K562 (cell line): Measurements from ENCODE around the gene MFAP2. TPM values are rescaled to one million over a fixed set of nuclear protein-coding genes. Genes with fewer than 3 reads are reported as not detected.
A peak's percentile ranks its signal among the peaks of the same experiment; 100 is the strongest.

Experiments
- C11orf30 ChIP-seq: fragments of 450-650 bp; IDR thresholded peaks from 2 replicates; pipeline ENCODE4 v1.6.1; 2016; ENCODE audit warnings: low read depth, mild to moderate bottlenecking
- CEBPB ChIP-seq: fragments of 450-650 bp; IDR thresholded peaks from 2 replicates; pipeline ENCODE4 v1.6.1; 2016; ENCODE audit warnings: missing genetic modification characterization, missing compliant biosample characterization
- CEBPZ ChIP-seq: fragments of 150-350 bp; IDR thresholded peaks from 2 replicates; pipeline ENCODE4 v1.6.1; 2014; ENCODE audit warnings: low read depth, mild to moderate bottlenecking, low read length, borderline replicate concordance
- CHD4 ChIP-seq: fragments of 200-600 bp; sonication (generic); IDR thresholded peaks from 3 replicates; pipeline ENCODE4 v1.6.1; 2012; ENCODE audit warnings: low read depth, mild to moderate bottlenecking, mixed read lengths, low read length, inconsistent platforms; ENCODE audit not compliant: insufficient read depth, insufficient replicate concordance, poor library complexity, severe bottlenecking
- CREB1 ChIP-seq, 2 experiments: sonication (generic) in 1 of 2; formaldehyde crosslinking in 1 of 2; IDR thresholded peaks; 2 replicates each; pipeline versions ENCODE4 v1.6.1 to v1.8.0; 2012 to 2022; ENCODE audit warnings: inconsistent platforms in 1 of 2, mild to moderate bottlenecking in 1 of 2, missing genetic modification reagents in 1 of 2, moderate library complexity in 1 of 2
- CREB3L1 ChIP-seq: fragments of 450-650 bp; IDR thresholded peaks from 2 replicates; pipeline ENCODE4 v1.6.1; 2014; ENCODE audit warnings: low read depth, mild to moderate bottlenecking, moderate library complexity, borderline replicate concordance
- HDAC2 ChIP-seq: fragments of 450-650 bp; IDR thresholded peaks from 2 replicates; pipeline ENCODE4 v1.6.1; 2016; ENCODE audit warnings: mild to moderate bottlenecking
- HDGF ChIP-seq: fragments of 450-650 bp; IDR thresholded peaks from 2 replicates; pipeline ENCODE4 v1.6.1; 2016
- HMG20B ChIP-seq: fragments of 250-450 bp; sonication (Bioruptor Pico); IDR thresholded peaks from 2 replicates; pipeline ENCODE4 v1.5.0; 2021; ENCODE audit warnings: mild to moderate bottlenecking
- HNRNPUL1 ChIP-seq: fragments of 200-400 bp; formaldehyde crosslinking; IDR thresholded peaks from 2 replicates; pipeline ENCODE4 v1.6.1; 2017; ENCODE audit warnings: low read length
- HOMEZ ChIP-seq: fragments of 250-450 bp; sonication (Bioruptor Pico); IDR thresholded peaks from 2 replicates; pipeline ENCODE4 v1.4.0; 2020; ENCODE audit warnings: mild to moderate bottlenecking, moderate library complexity
- KDM1A ChIP-seq, 2 experiments: fragments of 450-650 bp; IDR thresholded peaks; 2 replicates each; pipeline ENCODE4 v1.6.1; 2016; ENCODE audit warnings: mild to moderate bottlenecking in 2 of 2
- MIER1 ChIP-seq: fragments of 450-650 bp; IDR thresholded peaks from 2 replicates; pipeline ENCODE4 v1.6.1; 2016; ENCODE audit warnings: antibody characterized with exemption, mild to moderate bottlenecking, low read depth
- RAD21 ChIP-seq, 2 experiments: fragments of 250-450 bp in 1 of 2; fragments of 450-650 bp in 1 of 2; sonication (Bioruptor Pico) in 1 of 2; formaldehyde crosslinking in 1 of 2; IDR thresholded peaks in 1 of 2; conservative IDR thresholded peaks in 1 of 2; 2 replicates each; pipeline versions ENCODE4 v1.4.0 to v1.8.0; 2020 to 2022; ENCODE audit warnings: mild to moderate bottlenecking in 2 of 2, moderate library complexity in 1 of 2
- RBM17 ChIP-seq: fragments of 200-400 bp; formaldehyde crosslinking; IDR thresholded peaks from 2 replicates; pipeline ENCODE4 v1.6.1; 2017; ENCODE audit warnings: low read depth, mild to moderate bottlenecking, low read length, borderline replicate concordance
- SOX6 ChIP-seq: fragments of 450-650 bp; IDR thresholded peaks from 2 replicates; pipeline ENCODE4 v1.6.1; 2014; ENCODE audit warnings: mild to moderate bottlenecking
- SREBF1 ChIP-seq: fragments of 150-350 bp; IDR thresholded peaks from 2 replicates; pipeline ENCODE4 v1.6.1; 2014; ENCODE audit warnings: antibody characterized with exemption, low read depth, low read length, borderline replicate concordance
- TBP ChIP-seq: optimal IDR thresholded peaks from 2 replicates; pipeline ENCODE3; 2011; ENCODE audit warnings: low read depth, low read length, improper control_type of control experiment
- ZKSCAN1 ChIP-seq: fragments of 150-350 bp; IDR thresholded peaks from 2 replicates; pipeline ENCODE4 v1.6.1; 2016; ENCODE audit warnings: low read depth, low read length
- ZNF197 ChIP-seq: fragments of 200-800 bp; sonication (Bioruptor generic); IDR thresholded peaks from 2 replicates; pipeline ENCODE4 v1.6.1; 2016; ENCODE audit warnings: low read depth, missing genetic modification characterization, missing compliant biosample characterization
- ZNF24 ChIP-seq: fragments of 450-650 bp; IDR thresholded peaks from 2 replicates; pipeline ENCODE4 v1.6.1; 2016
- ZNF274 ChIP-seq: IDR thresholded peaks from 2 replicates; pipeline ENCODE4 v1.6.1; 2011; ENCODE audit warnings: low read depth, mild to moderate bottlenecking, low read length, moderate library complexity, borderline replicate concordance
- polyA plus RNA-seq, 8 experiments: library from polyadenylated mRNA; depleted of rRNA in 4 of 8; stranded (reverse) in 5 of 8; unstranded in 3 of 8; fragments of >200 nt; fragmentation: Nextera tagmentation in 2 of 8; fragmentation: Illumina TruSeq in 1 of 8; extraction: Ambion mirVana in 2 of 8; extraction: Trizol in 1 of 8; gene quantifications; 2 replicates each; pipeline versions ENCODE4 v1.2.1 to v1.2.3, GENCODE V29; 2011 to 2014; ENCODE audit warnings: inconsistent platforms in 1 of 8, missing spikeins in 1 of 8
- total RNA-seq, 7 experiments: library from RNA; depleted of rRNA in 6 of 7; stranded (reverse); fragments of >200 nt in 6 of 7; fragmentation: Illumina TruSeq in 2 of 7; extraction: Trizol in 2 of 7; gene quantifications; 2 replicates each; pipeline versions ENCODE4 v1.2.1 to v1.2.3, GENCODE V29; 2011 to 2021; ENCODE audit warnings: low replicate concordance in 1 of 7

Gene MFAP2
- total and polyA plus RNA-seq, 9 of the 15 experiments (the other 6 are each of a cell fraction or from before 2014, with no cell fraction given): not detected

- TF ChIP-seq HNRNPUL1 (no peak), HMG20B (CRISPR knock-in tag) (no peak), ZKSCAN1 (0 out of 2 replicates have a peak, but pooled peaks have one; percentile 58), ZNF197 (CRISPR knock-in tag) (no peak), HDAC2 (peak; percentile 64; the same call in 1 of the 2 replicates), CHD4 (peak; percentile 63), SREBF1 (no peak), RAD21 (CRISPR knock-in tag; conservative IDR thresholded peaks at IDR 0.05 in 1 of 2, IDR thresholded peaks at IDR 0.05 in 1 of 2) (no peak), CREB1 (IDR thresholded peaks at IDR 0.05) (no peak), CREB1 (CRISPR knock-in tag; IDR thresholded peaks at IDR 0.05) (no peak), RBM17 (no peak), ZNF274 (no peak), TBP (no peak), HOMEZ (no peak), CREB3L1 (no peak), MIER1 (no peak), HDGF (no peak), CEBPB (no peak), C11orf30 (no peak), CEBPZ (no peak), ZNF24 (no peak), SOX6 (no peak), KDM1A (IDR thresholded peaks at IDR 0.05) (peak in 1 of 2 experiments; percentile 60; a peak in 1 of 4 replicates)
- TF ChIP-seq, all 486 proteins: peak for 10
These were observed 34.5 kb upstream of the MFAP2 start (continued) for GRCh38 chr1:17014671-17015567.
